NCI-H2196 treated with DMSO at 0.1 percent for 48 hours (cell line): ENCODE measurements around the gene TH.

ENCODE experiments used
- DNase-seq: peaks from one replicate; lab custom pipeline; 2025; ENCODE audit not compliant: unreplicated experiment; lab: John Stamatoyannopoulos, UW

Gene TH

GRCh38 chr11:2115308-2115707, 56.3 kb downstream of the TH start:
- no peak for DNase-seq

DNA sequence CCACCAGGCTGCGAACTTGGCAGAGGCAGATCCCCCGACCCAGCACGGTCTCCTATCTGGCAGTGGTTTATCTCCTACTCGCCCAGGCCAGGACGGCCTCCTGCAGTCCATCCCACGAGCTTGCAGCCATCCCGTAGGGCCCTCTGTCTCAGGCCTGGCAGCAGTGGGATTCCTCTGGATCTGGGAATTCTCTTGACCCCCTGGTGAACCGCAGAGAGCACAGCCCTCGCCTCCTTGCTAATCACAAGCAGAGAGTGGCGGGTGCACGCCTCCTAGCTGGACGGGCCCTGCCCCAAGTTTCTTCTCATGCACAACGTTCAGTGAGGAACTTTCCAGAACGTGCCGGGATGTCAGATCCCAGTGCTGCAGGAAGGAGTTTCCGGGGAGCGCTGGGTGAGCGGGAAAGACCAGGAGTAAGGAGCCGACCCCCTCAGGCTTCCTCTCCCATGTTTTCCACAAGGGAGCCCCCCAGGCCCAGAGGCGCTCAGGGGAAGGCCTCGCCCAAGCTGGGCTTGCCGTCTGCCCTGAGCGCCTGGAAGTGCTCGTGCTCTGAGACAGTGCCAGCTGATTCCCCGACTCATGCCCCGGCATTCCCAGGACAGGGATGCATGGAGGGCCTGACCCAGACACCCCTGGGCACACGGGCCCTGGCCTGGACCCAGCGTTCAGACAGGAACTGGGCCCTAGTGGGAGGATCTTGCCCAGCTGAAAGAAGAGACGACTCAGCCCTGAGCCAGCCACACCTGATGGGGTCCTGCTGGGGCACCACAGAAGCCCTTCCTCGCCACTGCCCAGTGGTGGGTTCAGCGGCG, 57.0 kb downstream of the TH start:
- no peak for DNase-seq
